Natural killer cell (primary cell): ENCODE measurements around the gene DUSP10. TPM values are rescaled to one million over a fixed set of nuclear protein-coding genes. Genes with fewer than 3 reads are reported as not detected.

Experiments
- ATAC-seq, 3 donors: fragments of 150-1000 bp in 2 of 3; fragments of 200-7000 bp in 1 of 3; cut with Tn5 transposase; 1 replicate in 1 of 3; 2 replicates in 2 of 3; pipeline ENCODE4 v1.10.0; 2021; ENCODE audit warnings: mild to moderate bottlenecking in 2 of 3, moderate library complexity in 2 of 3
- DNase-seq, 2 donors: peaks; one replicate each; pipeline versions ENCODE4 v3.0.0 to v3.0.0-alpha.2; 2013 to 2021; ENCODE audit warnings: mixed read lengths in 1 of 2
- H3K27ac ChIP-seq: one replicate; pipeline ENCODE4 v1.5.1; 2013; ENCODE audit warnings: mild to moderate bottlenecking, low read length
- H3K27me3 ChIP-seq: one replicate; pipeline ENCODE4 v1.6.1; 2013; ENCODE audit warnings: low read length; ENCODE audit not compliant: control insufficient read depth, insufficient read depth
- H3K36me3 ChIP-seq: one replicate; pipeline ENCODE4 v1.6.1; 2013; ENCODE audit warnings: low read length; ENCODE audit not compliant: control insufficient read depth, insufficient read depth
- H3K4me1 ChIP-seq: one replicate; pipeline ENCODE4 v1.6.1; 2013; ENCODE audit warnings: low read length; ENCODE audit not compliant: control insufficient read depth, insufficient read depth
- H3K4me3 ChIP-seq: one replicate; pipeline ENCODE4 v1.5.1; 2013; ENCODE audit warnings: low read length
- H3K9me3 ChIP-seq: one replicate; pipeline ENCODE4 v1.6.1; 2013; ENCODE audit warnings: low read length; ENCODE audit not compliant: control insufficient read depth, insufficient read depth
- H3K27ac Mint-ChIP-seq, 2 donors: one replicate each; pipeline ENCODE4 v1.8.0; 2022; ENCODE audit warnings: mild to moderate bottlenecking in 2 of 2, mixed read lengths in 2 of 2, moderate library complexity in 1 of 2
- H3K27me3 Mint-ChIP-seq, 2 donors: one replicate each; pipeline ENCODE4 v1.8.0; 2022; ENCODE audit warnings: low read depth in 2 of 2, mixed read lengths in 2 of 2
- H3K36me3 Mint-ChIP-seq: one replicate; pipeline ENCODE4 v1.8.0; 2022; ENCODE audit warnings: mixed read lengths
- H3K4me1 Mint-ChIP-seq, 2 donors: one replicate each; pipeline ENCODE4 v1.8.0; 2022; ENCODE audit warnings: mixed read lengths in 2 of 2
- H3K4me3 Mint-ChIP-seq: one replicate; pipeline ENCODE4 v1.8.0; 2022; ENCODE audit warnings: mild to moderate bottlenecking, moderate library complexity, mixed read lengths
- H3K9me3 Mint-ChIP-seq, 2 donors: one replicate each; pipeline ENCODE4 v1.8.0; 2022; ENCODE audit warnings: mixed read lengths in 2 of 2
- WGBS: methylation state at CpG from one replicate; pipeline ENCODE4 v1.1.7; 2013; ENCODE audit warnings: missing lambda C conversion rate; ENCODE audit not compliant: insufficient coverage; 5-methylcytosine and 5-hydroxymethylcytosine counted together
- intact Hi-C: fragments of 100-400 bp; cut with micrococcal nuclease; formaldehyde crosslinking; loops from one replicate; pipeline ENCODE4 v1.14.2; 2022
- total RNA-seq, 4 donors: library from RNA; stranded (reverse); fragments of 120-200 nt in 1 of 4; gene quantifications; one replicate each; pipeline versions ENCODE4 v1.2.3 to v1.2.4, GENCODE V29; 2013 to 2022
- TF ChIP-seq, protein P1 (sequence below): fragments of 200-600 bp; IDR thresholded peaks from one replicate; pipeline ENCODE4 v1.8.0; 2022; ENCODE audit warnings: antibody characterized with exemption

The DUSP10 gene
- total RNA-seq, 3 donors from 2014 or later (not counting 1 experiment from before 2014, with no cell fraction given), result 109 to 231 (median 210) TPM

DNA sequence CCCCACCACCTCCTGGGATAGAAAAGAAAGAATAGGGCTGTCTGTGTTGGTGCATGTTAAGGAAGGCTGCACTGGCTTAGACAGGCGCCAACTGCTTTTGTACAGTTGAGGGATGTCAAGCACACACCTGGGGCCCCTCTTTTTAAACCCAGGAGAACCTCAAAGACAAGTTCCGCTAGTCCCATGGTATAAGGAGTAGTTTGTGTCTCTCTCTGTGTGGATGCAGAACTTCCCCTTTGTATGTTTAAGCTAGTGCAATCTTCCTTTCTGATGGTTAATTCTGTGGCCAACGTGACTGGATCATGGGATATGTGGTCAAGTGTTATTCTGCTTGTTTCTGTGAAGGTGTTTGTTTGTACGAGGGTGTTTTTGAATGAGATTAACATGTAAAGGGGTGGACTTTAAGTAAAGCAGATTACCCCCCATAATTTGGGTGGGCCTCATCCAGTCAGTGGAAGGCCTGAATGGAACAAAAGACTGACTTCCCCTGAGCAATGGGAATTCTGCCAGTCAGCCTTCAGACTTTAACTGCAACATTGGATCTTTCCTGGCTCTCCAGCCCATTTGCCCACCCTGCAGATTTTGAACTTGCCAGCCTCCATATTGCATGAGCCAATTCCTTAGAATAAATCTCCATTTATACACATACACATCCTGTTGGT, 9.5 kb upstream of the DUSP10 start:
- Mint-ChIP-seq H3K27ac (no peak overlapping the region), H3K4me1 (peaks cover 0 to 10% of the 10 kb centered on the region in 2 donors), H3K36me3 (no peaks in the 10 kb centered on the region), H3K4me3 (no peak overlapping the region), H3K9me3 (no peaks in the 10 kb centered on the region), H3K27me3 (peaks cover 0 to 5% of the 10 kb centered on the region in 2 donors)
- H3K4me1 ChIP-seq, result no peaks in the 10 kb centered on the region
- TF ChIP-seq, protein P1, sequence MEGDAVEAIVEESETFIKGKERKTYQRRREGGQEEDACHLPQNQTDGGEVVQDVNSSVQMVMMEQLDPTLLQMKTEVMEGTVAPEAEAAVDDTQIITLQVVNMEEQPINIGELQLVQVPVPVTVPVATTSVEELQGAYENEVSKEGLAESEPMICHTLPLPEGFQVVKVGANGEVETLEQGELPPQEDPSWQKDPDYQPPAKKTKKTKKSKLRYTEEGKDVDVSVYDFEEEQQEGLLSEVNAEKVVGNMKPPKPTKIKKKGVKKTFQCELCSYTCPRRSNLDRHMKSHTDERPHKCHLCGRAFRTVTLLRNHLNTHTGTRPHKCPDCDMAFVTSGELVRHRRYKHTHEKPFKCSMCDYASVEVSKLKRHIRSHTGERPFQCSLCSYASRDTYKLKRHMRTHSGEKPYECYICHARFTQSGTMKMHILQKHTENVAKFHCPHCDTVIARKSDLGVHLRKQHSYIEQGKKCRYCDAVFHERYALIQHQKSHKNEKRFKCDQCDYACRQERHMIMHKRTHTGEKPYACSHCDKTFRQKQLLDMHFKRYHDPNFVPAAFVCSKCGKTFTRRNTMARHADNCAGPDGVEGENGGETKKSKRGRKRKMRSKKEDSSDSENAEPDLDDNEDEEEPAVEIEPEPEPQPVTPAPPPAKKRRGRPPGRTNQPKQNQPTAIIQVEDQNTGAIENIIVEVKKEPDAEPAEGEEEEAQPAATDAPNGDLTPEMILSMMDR, result no peak
- H3K9me3 ChIP-seq, result no peaks in the 10 kb centered on the region
- ATAC-seq (no peak), DNase-seq (no peak)
- 64% methylated on average over 4 of the region's 4 CpGs for WGBS
- no peaks in the 10 kb centered on the region for H3K36me3 ChIP-seq
- H3K27ac ChIP-seq, result no peak overlapping the region
- intact Hi-C loops, result no loop called here
- no peaks in the 10 kb centered on the region for H3K27me3 ChIP-seq
- H3K4me3 ChIP-seq, result no peak overlapping the region

DNA sequence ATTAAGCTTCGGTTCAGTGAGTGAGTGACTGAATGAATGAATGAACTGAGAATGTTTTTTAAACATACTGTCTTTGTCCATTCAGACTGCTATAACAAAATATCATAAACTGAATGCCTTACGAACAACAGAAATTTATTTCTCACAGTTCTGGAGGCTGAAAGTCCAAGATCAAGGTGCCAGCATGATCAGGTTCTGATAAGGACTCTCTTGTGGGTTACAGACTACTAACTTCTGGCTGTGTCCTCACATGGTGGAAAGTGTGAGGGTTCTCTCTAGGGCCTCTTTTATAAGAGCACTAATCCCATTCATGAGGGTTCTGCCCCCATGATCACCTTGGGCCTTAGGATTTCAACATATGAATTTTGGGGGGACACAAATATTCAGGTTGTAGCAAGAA, 7.1 kb upstream of the DUSP10 start:
- no peaks in the 10 kb centered on the region for H3K9me3 Mint-ChIP-seq
- no peak overlapping the region for H3K4me3 Mint-ChIP-seq
- peaks cover 2 to 6% of the 10 kb centered on the region in 2 donors for H3K4me1 Mint-ChIP-seq
- Histone ChIP-seq H3K36me3 (no peaks in the 10 kb centered on the region), H3K9me3 (no peaks in the 10 kb centered on the region), H3K27me3 (no peaks in the 10 kb centered on the region), H3K4me1 (no peaks in the 10 kb centered on the region), H3K4me3 (no peak overlapping the region), H3K27ac (no peak overlapping the region)
- ATAC-seq, result no peak
- no peak overlapping the region for H3K27ac Mint-ChIP-seq
- TF ChIP-seq, protein P1, result no peak
- intact Hi-C loops, result loop anchor here (10.0 kb wide), 1 partner anchor 216 kb away; no protein-coding TSS in a partner anchor
- no peaks in the 10 kb centered on the region for H3K27me3 Mint-ChIP-seq
- 80% methylated on average over 1 of the region's 2 CpGs for WGBS
- H3K36me3 Mint-ChIP-seq, result no peaks in the 10 kb centered on the region
- no peak for DNase-seq

DNA sequence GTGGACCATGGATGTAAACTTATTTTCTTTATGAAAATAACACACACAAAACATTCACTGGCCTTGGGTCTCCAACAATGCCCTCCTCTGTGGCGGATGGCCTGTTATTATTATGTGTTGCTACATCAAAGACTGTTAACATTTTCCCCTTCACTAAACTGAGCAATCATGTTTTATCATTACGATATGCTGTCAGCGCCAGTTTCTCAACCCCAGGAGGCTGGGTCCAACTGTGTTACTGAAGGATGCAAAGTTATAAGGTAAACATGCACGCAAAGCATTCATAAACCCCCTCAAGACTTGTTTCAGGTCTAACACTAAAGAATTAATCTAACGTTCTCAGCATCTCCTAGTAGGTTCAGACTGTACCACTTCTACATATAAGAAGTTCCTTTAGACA, 6.0 kb upstream of the DUSP10 start:
- Mint-ChIP-seq H3K36me3 (no peaks in the 10 kb centered on the region), H3K4me1 (peaks cover 11 to 14% of the 10 kb centered on the region in 2 donors), H3K9me3 (no peaks in the 10 kb centered on the region), H3K27ac (no peak overlapping the region), H3K27me3 (no peaks in the 10 kb centered on the region), H3K4me3 (no peak overlapping the region)
- no peak overlapping the region for H3K4me3 ChIP-seq
- ATAC-seq (no peak), DNase-seq (no peak)
- H3K27ac ChIP-seq, result no peak overlapping the region
- no peaks in the 10 kb centered on the region for H3K27me3 ChIP-seq
- H3K9me3 ChIP-seq, result no peaks in the 10 kb centered on the region
- 69% methylated on average over 3 of the region's 5 CpGs for WGBS
- intact Hi-C loops, result loop anchor here (10.0 kb wide), 1 partner anchor 217 kb away; no protein-coding TSS in a partner anchor
- H3K36me3 ChIP-seq, result no peaks in the 10 kb centered on the region
- peaks cover 9% of the 10 kb centered on the region for H3K4me1 ChIP-seq
- TF ChIP-seq, protein P1, result no peak
